Glutamatergic neuron (in vitro differentiated cells): ENCODE measurements around the gene MATCAP1. TPM values are rescaled to one million over a fixed set of nuclear protein-coding genes. Genes with fewer than 3 reads are reported as not detected.

Experiments used
- DNase-seq: peaks from one replicate; pipeline ENCODE4 v3.0.0; 2022
- H3K27ac Mint-ChIP-seq: one replicate; pipeline ENCODE4 v1.8.0; 2020; ENCODE audit warnings: mild to moderate bottlenecking, mixed read lengths, inconsistent platforms; ENCODE audit not compliant: unreplicated experiment
- H3K27me3 Mint-ChIP-seq: one replicate; pipeline ENCODE4 v1.8.0; 2020; ENCODE audit warnings: mild to moderate bottlenecking, moderate library complexity, mixed read lengths, inconsistent platforms; ENCODE audit not compliant: unreplicated experiment
- H3K36me3 Mint-ChIP-seq: one replicate; pipeline ENCODE4 v1.8.0; 2020; ENCODE audit warnings: mild to moderate bottlenecking, mixed read lengths, inconsistent platforms; ENCODE audit not compliant: unreplicated experiment
- H3K4me1 Mint-ChIP-seq: one replicate; pipeline ENCODE4 v1.8.0; 2020; ENCODE audit warnings: mild to moderate bottlenecking, low read depth, mixed read lengths, inconsistent platforms; ENCODE audit not compliant: unreplicated experiment
- H3K4me3 Mint-ChIP-seq: one replicate; pipeline ENCODE4 v1.8.0; 2020; ENCODE audit warnings: mild to moderate bottlenecking, mixed read lengths, inconsistent platforms; ENCODE audit not compliant: unreplicated experiment
- H3K9me3 Mint-ChIP-seq: one replicate; pipeline ENCODE4 v1.8.0; 2020; ENCODE audit warnings: mild to moderate bottlenecking, moderate library complexity, mixed read lengths, inconsistent platforms; ENCODE audit not compliant: unreplicated experiment
- total RNA-seq: library from RNA; stranded (reverse); fragmentation: NEBNext Ultra II Directional; extraction: Animal tissue kit (Norgen Biotek cat#: 25700); gene quantifications from one replicate; pipeline ENCODE4 v1.2.1, GENCODE V29; 2021; ENCODE audit not compliant: unreplicated experiment
- TF ChIP-seq, protein P1 (sequence below): fragments of 200-600 bp; sonication (generic); IDR thresholded peaks from one replicate; pipeline ENCODE4 v1.5.0; 2021; ENCODE audit not compliant: partially characterized antibody, unreplicated experiment

MATCAP1 gene
- total RNA-seq, 1 donor from 2014 or later, result 197 TPM

DNA sequence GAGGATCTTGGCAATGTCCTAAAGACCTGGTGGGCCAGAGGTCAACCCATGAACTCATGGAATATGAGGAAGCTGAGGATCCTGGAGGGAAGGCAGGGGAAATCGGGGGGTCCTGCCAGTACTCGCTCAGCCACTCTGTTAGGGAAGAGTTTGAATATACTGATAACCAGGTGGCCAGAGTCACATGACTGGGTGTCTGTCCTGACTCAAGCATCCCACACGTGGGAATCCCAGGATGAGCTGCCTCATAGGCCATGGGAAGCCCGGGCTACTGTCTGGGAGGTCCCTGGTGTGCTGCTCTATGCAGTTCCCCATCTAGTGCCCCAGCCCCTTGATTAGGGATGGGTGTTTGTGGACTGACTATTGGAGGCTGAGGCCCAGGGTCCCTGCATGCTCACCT is 4.6 kb upstream of the MATCAP1 start:
- Mint-ChIP-seq H3K9me3 (peaks cover 11% of the 10 kb centered on the region), H3K4me3 (no peak overlapping the region), H3K4me1 (peaks cover 12% of the 10 kb centered on the region), H3K27ac (no peak overlapping the region), H3K27me3 (peaks cover 7% of the 10 kb centered on the region), H3K36me3 (no peaks in the 10 kb centered on the region)
- TF ChIP-seq, protein P1, sequence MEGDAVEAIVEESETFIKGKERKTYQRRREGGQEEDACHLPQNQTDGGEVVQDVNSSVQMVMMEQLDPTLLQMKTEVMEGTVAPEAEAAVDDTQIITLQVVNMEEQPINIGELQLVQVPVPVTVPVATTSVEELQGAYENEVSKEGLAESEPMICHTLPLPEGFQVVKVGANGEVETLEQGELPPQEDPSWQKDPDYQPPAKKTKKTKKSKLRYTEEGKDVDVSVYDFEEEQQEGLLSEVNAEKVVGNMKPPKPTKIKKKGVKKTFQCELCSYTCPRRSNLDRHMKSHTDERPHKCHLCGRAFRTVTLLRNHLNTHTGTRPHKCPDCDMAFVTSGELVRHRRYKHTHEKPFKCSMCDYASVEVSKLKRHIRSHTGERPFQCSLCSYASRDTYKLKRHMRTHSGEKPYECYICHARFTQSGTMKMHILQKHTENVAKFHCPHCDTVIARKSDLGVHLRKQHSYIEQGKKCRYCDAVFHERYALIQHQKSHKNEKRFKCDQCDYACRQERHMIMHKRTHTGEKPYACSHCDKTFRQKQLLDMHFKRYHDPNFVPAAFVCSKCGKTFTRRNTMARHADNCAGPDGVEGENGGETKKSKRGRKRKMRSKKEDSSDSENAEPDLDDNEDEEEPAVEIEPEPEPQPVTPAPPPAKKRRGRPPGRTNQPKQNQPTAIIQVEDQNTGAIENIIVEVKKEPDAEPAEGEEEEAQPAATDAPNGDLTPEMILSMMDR, result no peak
- DNase-seq, result no peak

DNA sequence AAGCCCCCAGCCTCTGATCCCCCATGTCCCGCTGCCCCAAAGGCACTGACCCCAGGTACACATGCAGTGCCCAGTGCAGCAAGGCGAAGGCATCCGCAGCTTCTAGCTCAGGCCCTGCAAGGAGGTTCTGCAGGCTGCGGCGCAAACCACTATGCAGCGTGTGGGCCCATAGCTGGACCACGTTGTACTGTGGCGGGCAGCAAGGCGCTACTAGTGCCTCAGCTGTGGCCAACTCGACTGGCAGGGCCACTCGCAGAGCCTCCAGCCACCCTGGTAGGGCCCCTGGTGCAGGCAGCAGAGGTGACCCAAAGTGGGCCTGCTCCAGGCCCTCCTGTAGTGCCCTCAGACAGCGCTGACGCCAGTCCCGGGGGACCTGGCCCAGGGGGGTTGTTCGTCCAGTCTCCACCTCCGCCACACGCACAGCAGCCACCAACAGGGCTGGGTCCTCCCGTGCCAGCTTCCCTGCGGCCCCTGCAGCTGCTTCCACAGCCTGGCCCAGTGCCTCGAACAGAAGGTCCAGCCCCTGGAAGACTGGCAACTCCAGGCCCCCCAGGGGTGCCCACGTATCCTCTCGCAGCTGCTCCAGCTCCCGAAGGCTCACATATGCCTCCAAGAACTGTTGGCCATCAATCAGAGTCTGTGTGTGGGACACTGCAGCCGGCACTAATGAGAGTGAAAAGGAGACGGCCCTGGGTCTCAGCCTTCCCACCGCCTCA is 3.6 kb upstream of the MATCAP1 start:
- H3K4me3 Mint-ChIP-seq, result no peak overlapping the region

DNA sequence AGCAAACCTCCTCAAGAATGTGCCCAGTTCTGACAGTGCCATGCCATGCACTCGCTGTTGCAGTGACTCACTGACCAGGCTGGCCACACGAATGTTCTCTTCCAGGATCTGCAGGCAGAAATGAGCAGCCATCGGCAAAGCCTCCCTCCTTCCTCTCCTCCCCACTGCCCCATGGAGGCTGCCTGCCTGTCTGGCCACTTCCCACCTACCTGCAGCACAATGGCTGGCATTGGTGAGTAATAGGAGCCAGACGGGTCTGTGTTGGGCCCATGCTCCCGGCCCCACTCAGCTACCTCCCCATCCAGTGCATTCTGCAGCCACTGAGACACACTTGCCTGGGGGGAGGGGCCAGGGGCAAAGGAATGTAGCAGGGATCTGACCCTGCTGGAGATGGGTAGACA is 2.8 kb upstream of the MATCAP1 start:
- no peak for DNase-seq
- peaks cover 11% of the 10 kb centered on the region for H3K9me3 Mint-ChIP-seq
- H3K27ac Mint-ChIP-seq, result no peak overlapping the region
- TF ChIP-seq, protein P1, result no peak
- H3K27me3 Mint-ChIP-seq, result peaks cover 3% of the 10 kb centered on the region
- H3K36me3 Mint-ChIP-seq, result no peaks in the 10 kb centered on the region
- peaks cover 10% of the 10 kb centered on the region for H3K4me1 Mint-ChIP-seq
- no peak overlapping the region for H3K4me3 Mint-ChIP-seq

More for the DNA sequence above, 3.6 kb upstream of the MATCAP1 start:
- H3K27ac Mint-ChIP-seq, result no peak overlapping the region
- no peaks in the 10 kb centered on the region for H3K36me3 Mint-ChIP-seq
- H3K27me3 Mint-ChIP-seq, result peaks cover 7% of the 10 kb centered on the region
- DNase-seq, result no peak
- H3K9me3 Mint-ChIP-seq, result peaks cover 11% of the 10 kb centered on the region
- peaks cover 10% of the 10 kb centered on the region for H3K4me1 Mint-ChIP-seq
- TF ChIP-seq, protein P1, result no peak

DNA sequence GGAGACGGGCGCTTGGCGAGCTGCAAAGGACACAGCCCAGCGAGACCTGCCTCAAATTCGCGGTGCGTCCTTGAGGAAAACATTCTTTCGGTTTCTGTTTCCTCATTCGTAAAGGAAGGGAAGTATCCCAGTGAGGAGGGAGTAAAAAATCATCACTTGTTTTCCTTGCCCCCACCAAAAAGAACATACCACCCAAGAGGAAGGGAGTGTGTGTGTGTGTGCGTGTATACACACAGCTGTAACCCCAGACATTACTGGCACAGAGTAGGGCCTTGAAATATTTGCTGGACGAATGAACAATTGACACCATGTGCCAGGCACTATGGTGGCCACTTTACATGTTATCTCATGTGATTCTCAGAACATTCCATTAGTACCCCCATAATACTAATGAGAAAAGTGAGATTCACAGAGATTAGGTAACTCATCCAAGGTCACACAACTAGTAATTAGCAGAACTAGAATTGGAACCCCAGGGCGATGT is 1.9 kb upstream of the MATCAP1 start:
- H3K4me3 Mint-ChIP-seq, result peak overlapping the region; percentile 24

More for the DNA sequence above, 1.9 kb upstream of the MATCAP1 start:
- H3K36me3 Mint-ChIP-seq, result no peaks in the 10 kb centered on the region
- peaks cover 6% of the 10 kb centered on the region for H3K4me1 Mint-ChIP-seq
- TF ChIP-seq, protein P1, result no peak
- no peak overlapping the region for H3K27ac Mint-ChIP-seq
- H3K9me3 Mint-ChIP-seq, result peaks cover 7% of the 10 kb centered on the region
- DNase-seq, result no peak
- peaks cover 3% of the 10 kb centered on the region for H3K27me3 Mint-ChIP-seq
